ENCODE data around the gene FOXP2.
A peak's percentile ranks its signal among the peaks of the same experiment; 100 is the strongest.
"Not testable (repeated sequence)": the region's sequence is repeated elsewhere in the genome, so short reads cannot be mapped to it uniquely, and the experiment has no call there.

Gene FOXP2

DNA sequence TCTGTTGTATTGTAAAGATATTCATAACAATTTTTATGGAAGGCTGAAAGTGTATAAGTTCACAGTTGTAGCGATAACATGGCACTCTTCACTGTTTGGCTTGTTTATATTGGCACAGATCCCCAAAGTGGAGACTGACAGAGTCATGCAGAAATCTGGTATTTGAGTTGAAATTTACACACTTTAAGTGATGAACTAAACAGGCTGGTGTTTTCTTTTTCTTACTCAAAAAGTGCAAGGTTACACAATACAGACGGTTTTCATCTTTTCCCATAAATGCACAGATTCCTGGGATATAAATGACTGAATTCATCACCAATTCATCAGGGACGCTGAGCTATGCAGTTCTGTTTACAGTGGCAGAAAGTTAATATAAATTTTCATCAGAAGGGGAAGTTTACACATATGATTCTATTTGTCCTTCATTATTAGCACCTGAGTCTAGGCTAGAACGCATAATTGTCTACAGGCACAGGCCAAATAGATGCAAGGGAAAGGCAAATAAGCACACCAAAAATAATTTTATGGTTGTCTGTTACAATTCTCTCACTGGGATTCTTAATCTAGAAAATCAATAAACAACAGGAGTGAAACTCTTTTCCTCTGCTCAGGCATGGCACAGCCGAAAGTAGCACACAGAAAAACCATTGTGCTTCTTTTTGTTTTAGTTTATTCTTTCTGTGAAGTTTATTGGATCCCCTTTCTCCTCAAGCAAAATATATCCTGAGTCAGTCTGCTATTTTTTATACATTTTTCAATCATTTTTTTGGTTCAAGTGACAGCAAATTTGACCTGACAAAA, 88.0 kb downstream of the FOXP2 start:
- no peak for DNase-seq (ENCODE audit: low read depth, low spot score)

DNA sequence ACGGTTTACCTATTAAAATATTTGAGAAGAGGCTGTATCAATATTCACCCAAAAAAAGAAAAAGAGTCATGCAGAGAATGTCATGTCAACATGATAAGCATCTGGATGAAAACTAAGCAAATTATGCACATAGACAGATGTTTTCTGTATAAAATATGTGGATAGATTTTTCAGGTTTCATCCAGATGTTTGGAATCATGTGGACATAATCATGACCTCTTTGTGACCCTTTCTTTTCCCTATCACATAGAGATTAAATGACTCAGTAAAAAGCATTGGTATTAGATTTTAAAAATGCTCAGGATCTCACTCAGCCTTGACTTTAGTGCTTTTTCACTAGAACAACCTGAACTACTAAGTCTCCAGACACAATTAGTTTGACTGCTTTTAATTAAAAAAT, 90.0 kb downstream of the FOXP2 start:
- no peak for DNase-seq (ENCODE audit: low read depth, low spot score)

DNA sequence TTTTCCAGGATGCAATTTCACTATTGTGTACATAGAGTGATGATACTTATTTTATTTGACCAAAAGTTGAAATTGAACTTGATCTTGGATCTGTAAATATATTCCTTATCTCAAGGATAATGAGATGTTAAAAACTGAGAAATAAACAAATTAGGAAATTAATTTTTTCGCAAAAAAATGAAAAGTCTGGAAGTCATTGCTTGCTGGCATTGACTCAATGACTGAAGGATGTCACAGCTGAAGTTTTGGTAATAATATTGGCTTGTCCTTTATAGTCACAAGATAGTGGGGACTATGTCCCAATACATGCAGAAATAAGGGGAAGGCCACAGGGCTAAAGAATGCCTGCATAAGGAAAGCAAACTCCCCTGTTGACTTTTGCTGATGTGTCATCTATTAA, 92.8 kb downstream of the FOXP2 start:
- no peak for DNase-seq (ENCODE audit: low read depth, low spot score)

DNA sequence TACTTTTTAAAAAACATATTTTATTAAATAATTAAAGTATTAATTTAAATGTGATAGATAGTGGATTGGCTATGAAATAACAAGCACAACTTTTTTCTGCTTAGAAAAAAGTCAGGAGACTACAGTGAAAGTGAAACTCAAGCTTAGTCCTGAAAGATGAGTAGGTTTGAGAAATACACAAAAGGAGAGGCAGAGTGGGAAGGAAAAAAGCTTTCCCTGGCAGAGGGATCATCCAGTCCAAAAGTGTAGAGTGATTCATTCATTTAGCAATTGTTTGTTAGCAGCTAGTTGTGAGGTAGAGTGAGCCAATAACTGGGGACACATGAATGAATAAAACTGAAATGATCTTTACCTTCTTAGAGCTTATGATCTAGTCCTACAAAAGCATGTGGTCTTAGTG, 93.5 kb downstream of the FOXP2 start:
- no peak for DNase-seq (ENCODE audit: low read depth, low spot score)

DNA sequence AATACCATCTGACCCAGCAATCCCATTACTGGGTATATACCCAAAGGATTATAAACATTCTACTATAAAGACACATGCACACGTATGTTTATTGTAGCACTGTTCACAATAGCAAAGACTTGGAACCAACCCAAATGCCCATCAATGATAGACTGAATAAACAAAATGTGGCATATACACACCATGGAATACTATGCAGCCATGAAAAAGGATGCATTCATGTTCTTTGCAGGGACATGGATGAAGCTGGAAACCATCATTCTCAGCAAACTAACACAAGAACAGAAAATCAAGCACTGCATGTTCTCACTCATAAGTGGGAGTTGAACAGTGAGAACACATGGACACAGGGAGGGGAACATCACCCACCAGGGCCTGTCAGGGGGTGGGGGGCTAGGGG, 96.2 kb downstream of the FOXP2 start:
- not testable (repeated sequence) for DNase-seq (ENCODE audit: low read depth, low spot score)

DNA sequence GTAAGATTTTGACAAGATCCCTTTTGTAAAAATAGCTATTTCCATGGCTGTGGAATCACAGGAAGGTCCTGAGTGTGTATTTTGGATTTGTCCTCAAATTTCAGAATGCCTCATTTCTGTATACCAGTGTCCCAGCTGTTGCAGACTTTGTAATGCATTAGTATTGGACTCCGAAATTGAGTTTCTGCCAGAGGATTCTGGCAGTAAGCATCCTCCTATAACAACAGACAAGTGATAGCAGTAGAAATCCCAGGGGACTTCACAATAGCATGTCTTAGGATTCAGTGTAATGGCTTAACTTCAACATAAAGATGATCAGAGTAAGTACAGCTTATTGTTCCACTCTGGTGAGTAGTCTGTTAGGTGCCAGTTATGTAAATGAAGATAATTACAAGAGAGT, 104.6 kb downstream of the FOXP2 start:
- no peak for DNase-seq (ENCODE audit: low read depth, low spot score)

DNA sequence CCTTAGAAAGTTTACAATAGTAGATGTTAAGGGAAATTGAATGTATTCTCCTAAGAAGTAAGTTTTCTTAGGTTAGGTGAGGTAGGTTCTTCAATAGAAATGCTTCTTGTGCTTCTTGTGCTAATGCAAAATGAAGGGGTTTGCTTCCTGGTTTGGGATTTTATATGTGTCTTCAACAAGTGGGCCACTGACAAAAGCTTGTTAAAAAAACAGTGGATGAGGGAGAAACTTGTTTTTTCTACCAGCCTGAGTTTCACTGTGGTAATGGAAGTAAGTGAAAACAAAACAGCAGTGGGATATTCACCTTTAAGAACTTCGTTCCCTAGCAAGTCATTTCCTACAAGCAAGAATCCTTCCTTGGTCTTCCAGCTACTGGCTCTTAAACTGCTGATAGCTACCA, 107.5 kb downstream of the FOXP2 start:
- DNase-seq (ENCODE audit: low read depth, low spot score) = no peak

DNA sequence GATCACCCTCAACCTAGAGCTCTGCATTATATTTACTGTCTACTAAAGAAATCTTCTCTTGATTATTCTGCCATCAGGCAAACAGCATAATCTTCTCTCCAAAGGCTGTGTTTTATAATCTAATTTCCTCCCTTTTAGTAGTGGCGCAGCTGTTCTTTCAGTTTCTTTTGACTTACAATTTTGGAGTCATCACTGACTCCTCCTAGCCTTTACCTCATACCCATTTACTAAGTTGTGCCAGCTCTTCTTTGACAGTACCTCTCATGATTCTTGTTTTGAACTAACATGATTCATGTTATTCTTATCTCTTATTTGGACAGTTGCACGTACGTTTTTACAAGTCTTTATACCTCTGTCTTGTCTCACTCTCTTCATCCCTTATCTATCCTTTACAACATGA, 113.0 kb downstream of the FOXP2 start:
- no peak for DNase-seq (ENCODE audit: low read depth, low spot score)

DNA sequence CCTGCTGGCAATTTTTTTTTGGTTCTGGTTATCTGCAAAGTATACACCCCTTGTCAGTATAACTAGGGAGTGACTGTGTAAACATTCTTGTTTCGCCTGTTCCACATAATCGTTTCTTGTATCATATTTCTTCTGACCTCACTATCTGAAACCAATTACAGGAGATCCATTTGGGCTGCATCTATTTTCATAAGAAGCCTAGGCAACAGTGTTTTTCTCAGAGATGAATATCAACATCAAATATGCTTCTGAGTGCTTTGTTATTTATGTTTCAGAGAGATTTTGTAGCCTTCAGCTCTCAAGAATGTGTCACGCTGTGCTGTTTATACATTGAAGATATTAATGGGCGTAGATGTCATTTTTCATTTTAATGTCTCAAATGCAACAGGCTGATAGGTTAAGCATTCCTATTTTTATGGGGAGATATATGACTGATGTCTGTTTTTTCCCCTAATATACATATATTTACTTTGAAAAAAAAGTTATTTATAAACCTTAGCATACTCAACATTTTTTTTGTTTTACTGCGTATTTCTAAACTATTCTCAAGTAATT, 115.5 kb downstream of the FOXP2 start:
- DNase-seq (ENCODE audit: low read depth, low spot score) = no peak

DNA sequence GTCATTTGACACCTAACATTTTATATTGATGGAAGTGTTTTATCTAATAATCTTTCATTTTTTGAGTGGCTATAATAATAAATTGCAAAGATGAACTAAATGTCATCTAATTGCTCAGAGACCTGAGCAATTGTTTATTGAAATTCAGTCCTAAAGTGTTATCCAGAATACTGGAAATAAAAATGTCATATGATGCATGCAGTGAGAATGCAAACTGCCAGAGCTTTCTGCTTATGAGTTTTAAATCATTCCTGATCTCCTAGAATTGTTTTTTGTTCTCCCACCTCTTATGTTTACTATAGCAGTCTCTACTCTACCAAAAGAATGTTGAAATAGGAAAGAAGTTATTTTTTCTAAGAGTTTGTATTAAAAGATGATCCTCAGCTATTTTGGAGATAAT, 116.7 kb downstream of the FOXP2 start:
- no peak for DNase-seq (ENCODE audit: low read depth, low spot score)

DNA sequence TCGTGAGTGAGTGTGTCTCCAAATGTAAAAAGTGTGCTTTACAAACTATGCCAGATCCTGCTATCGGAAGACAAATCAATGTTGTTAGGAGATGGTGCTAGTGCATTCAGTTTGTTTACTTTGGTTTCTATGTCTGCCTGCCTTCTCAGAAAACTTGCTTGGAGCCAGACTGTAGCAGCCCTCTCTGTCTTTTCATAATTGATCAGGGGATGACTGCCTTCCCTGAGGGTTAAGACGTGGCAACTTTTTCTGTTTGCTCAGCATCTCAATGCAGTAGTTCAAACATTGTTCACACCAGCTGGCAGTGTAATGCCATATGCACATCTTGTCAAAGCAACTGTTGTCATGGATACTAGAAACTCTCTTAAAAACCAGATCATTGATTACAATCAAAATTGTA, 118.5 kb downstream of the FOXP2 start:
- DNase-seq (ENCODE audit: low read depth, low spot score) = peak; percentile 6

DNA sequence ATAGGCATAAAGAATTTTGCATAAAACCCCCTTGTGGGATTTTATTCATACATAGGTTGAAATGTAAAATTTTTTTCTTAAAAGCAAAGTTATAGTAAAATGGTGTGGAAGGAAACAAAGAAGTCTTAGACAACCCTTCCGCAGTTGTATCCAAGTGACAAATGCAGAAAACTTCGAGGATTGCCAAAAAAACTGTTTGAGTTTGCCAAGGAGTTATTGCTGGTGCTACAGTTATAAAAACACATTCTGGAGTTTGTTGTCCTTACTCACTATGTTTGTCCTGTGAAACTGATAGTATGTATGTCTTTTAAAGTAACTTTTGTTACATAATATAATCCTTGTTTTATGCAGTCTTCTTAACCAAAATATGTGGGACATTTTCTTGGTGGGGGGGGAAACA, 120.3 kb downstream of the FOXP2 start:
- DNase-seq (ENCODE audit: low read depth, low spot score) = no peak

DNA sequence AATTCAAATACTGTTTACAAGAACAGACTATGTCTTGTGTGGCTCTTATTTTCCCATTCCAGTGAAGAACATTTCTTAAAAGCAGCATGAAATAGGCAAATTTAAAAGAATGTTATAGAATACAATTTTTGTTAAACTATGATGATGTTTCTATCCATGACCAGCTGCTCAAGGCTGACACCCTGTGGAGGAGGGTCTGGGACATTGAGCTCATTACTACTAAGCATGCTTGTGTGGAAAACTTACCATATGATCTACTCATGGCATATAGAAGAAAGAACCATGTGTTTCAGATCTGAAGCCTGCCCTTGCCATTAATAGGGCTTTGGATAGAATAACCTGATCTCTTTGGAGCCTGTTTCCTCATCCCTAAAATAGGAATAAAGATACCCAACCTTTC, 125.0 kb downstream of the FOXP2 start:
- no peak for DNase-seq (ENCODE audit: low read depth, low spot score)

DNA sequence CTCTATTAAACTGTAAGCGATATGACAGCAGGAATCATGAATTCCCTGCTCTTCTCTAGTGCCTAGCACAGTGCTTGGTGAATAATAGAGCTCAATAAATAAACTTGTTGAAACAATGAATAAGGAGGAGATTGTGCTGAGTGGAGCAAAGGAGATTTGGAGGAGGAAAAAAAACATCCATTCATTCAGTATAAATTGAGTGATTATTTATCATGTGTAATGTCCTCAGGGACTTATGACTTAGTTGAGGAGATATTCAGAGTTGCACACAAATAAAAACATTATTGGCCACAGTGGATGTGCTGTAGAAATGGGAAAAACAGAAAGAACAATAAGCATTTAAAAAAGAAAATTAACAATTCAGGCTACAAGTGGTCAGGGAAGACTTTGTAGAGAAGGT, 125.7 kb downstream of the FOXP2 start:
- no peak for DNase-seq (ENCODE audit: low read depth, low spot score)

DNA sequence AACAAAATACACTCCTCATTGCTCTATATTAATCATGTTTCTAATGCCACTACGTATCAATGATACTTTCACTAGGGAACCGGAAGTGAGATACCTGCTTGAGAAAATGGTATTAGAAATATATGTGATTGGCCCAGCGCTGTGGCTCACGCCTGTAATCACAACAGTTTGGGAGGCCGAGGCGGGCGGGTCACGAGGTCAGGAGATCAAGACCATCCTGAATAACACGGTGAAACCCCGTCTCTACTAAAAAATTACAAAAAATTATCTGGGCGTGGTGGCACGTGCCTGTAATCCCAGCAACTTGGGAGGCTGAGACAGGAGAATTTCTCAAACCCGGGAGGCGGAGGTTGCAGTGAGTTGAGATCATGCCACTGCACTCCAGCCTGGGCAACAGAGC, 132.7 kb downstream of the FOXP2 start:
- DNase-seq (ENCODE audit: low read depth, low spot score) = not testable (repeated sequence)

DNA sequence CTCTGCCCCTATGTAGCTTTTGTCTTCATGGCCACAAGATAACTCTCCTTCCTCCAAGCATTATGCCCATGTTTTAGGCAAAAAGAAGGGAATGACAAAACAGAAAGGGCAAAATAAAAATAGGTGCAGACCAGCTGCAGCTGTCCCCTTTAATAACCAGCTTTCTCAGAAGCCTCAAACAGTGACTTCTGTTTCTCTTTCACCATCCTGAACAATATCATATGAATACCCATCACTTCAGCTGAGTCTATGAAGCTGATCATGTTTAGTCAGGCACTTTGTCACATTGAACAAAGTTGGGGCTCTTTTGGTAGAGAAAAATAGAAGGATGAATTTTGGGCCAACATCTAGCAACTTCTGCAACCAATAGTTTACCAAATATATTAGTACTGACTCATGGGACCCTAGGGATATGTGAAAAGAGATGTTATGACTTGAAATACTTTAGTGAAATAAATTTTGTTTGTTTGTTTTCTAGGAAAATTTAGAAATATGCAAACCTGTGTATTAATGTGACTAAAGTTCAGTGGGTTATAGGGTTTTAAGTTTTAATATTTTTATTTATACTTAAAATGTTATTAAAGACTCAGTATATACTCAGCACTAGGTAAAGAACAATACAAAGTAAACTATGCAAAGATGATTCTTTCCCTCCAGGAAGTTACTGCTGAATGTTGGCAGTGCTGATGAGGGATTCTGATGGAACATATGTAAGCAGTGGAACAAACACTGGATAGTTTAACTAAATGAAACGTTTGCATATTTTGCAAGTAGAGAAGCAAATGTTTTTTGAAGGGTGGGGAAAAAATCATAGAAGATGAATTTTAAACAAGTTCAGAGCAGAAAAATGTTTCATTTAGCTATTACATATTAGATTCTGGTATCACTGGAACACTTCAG, 133.7 kb downstream of the FOXP2 start:
- no peak for DNase-seq (ENCODE audit: low read depth, low spot score)

DNA sequence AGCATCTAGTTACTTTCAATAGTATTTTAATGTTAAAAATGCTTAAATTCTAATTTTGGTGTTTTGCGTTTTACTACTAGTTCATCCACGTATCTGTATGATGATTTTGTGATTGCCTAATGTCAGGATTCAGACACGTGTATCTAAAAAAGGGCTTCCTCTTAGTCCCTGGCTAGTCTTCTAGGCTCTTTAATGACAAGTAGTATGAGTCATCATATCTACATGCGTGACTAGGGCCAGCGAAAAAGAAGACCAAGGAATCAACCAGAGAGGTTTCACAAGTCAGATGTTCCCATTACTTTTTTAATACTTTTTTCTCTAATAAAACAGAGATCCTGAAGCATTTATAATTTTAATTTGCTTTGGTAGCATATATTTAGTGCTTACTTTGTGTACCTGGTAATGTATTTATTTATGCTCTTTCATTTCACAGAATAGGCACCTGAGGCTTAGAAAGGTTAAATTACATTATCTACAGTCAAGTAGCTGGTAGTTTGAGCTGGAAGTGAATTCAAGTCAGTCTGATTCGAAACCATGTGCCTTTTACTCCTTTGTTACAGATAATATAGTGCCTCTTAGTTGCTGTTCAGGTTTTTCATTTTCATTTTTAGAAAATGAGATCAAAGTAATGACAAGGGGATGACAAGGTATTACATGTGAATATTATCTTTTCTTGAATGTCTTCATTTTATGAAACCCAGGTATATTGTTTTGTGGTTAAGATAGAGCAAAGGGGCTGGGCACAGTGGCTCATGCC, 140.3 kb downstream of the FOXP2 start:
- DNase-seq (ENCODE audit: low read depth, low spot score) = no peak

DNA sequence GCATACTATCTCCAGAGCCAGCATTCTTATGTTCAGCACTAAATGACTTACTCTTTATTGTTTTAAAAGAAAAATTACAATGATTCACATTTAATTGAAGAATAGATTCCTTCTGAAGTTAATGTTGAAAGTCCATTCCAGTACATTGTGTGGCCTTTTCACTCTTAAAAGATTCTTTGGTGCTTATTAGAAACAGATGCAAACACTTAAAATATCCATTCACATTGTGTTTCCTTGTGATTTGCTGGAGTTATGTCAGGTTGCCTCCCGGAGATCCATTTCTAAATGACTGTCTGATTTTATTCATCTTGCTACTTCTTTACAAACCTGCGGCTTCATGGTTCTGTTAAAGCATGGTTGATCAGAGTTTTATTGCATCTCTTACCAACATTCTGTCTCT, 152.8 kb downstream of the FOXP2 start:
- no peak for DNase-seq (ENCODE audit: low read depth, low spot score)

DNA sequence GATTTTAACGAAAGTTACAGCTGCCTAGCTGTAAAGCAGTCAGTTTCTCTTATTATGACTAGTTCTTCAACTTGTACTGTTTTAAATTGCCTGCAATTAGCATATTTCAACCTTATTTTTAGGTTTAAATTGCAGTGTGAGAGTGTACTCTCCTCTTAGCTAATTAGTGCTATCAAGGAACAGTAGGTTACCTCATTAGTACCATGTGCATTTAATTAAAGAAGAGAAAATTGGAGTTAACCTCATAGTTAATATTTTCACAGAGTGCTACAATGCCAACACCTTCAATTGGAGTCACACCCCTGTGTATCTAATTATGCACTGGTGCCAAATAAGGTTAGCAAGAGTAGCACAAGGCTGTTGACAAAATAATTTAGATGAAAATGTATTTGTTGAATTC, 154.6 kb downstream of the FOXP2 start:
- DNase-seq (ENCODE audit: low read depth, low spot score) = no peak

DNA sequence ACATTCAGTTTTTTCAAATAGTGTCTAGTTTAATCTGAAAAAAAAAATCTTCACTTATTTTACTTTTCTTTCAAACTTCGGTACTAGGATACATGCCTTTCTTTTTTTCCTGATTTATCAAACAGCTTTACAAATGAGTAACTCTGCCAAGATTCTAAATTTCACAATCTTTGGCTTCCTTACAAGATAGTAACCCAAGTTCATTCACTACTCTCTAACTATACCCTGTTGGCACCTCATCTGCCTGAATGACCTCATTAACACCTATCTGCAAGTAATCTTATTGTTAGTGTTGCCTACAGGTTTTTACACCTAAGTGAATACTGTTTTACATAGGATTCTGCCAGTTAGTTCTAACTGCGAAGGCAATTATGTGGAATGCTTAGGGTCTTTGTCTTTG, 159.8 kb downstream of the FOXP2 start:
- no peak for DNase-seq (ENCODE audit: low read depth, low spot score)

DNA sequence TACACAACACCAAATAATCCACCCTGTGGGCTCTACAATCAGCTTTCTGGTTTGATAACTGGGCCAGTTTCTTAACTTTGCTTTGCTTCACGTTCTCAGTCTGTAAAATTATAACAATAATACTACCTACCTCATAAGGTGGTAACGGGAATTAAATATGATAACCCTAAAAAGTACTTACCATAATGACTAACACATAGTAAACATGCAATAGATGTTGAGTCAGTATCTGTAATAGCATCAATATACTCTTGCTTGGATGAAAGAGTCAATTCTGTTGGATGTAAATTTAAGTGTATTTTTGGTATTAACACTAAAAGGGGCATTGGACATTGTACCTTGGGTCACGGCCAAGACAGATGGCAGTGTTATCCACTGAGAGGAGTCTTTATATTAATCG, 160.5 kb downstream of the FOXP2 start:
- DNase-seq (ENCODE audit: low read depth, low spot score) = no peak

DNA sequence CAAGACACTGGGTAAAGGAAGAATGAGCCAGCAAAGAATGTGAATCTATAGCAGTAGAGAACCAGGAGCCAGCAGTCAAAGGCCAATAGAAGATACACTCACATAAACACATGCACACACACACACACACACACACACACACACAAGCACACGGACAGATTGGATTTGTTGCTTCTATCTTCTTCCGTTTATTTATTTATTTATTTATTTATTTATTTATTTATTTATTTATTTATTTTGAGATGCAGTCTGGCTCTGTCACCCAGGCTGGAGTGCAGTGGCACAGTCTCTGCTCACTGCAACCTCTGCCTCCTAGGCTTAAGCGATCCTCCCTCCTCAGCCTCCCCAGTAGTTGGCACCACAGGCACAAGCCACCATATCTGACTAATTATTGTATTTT, 166.3 kb downstream of the FOXP2 start:
- not testable (repeated sequence) for DNase-seq (ENCODE audit: low read depth, low spot score)

Measured in ELF-1 (cell line).